PC-3 (cell line): ENCODE measurements around the gene RESP18.

Experiments
- CTCF ChIP-seq: fragments of 300-600 bp; sonication (generic); conservative IDR thresholded peaks from 2 replicates; pipeline ENCODE4 v1.5.1; 2017; ENCODE audit warnings: antibody characterized with exemption, low read depth, mild to moderate bottlenecking, low read length
- EZH2 ChIP-seq: fragments of 300-600 bp; sonication (generic); IDR thresholded peaks from one replicate; pipeline ENCODE4 v1.6.1; 2017; ENCODE audit warnings: antibody characterized with exemption, mild to moderate bottlenecking, low read length; ENCODE audit not compliant: unreplicated experiment
- EZH2phosphoT487 ChIP-seq: fragments of 300-600 bp; sonication (generic); IDR thresholded peaks from 2 replicates; pipeline ENCODE4 v1.6.1; 2018; ENCODE audit warnings: mild to moderate bottlenecking, antibody characterized with exemption, low read length, borderline replicate concordance

GRCh38 chr2:219302412-219302968 lies 30.1 kb downstream of the RESP18 start:
- no peak for TF ChIP-seq CTCF
- TF ChIP-seq EZH2phosphoT487, result no peak
- TF ChIP-seq EZH2, result no peak
